ENCODE measurements around the gene BBLN. TPM values are rescaled to one million over a fixed set of nuclear protein-coding genes. Genes with fewer than 3 reads are reported as not detected.

BBLN gene
- total and polyA plus RNA-seq, 2 of the 4 experiments (the other 2 are of a cell fraction): 25.1 to 103 TPM

- TF ChIP-seq ELK1 (IDR thresholded peaks at IDR 0.05; ENCODE audit: borderline replicate concordance, low read depth, low read length): no peak
- no peak for TF ChIP-seq POLR2A (IDR thresholded peaks at IDR 0.05; ENCODE audit: low read depth, low read length)
Measured at GRCh38 chr9:128116104-128117083, 43.7 kb upstream of the BBLN start (continued).
